HEK293 (cell line): ENCODE data around the gene LRRC4C.

Experiments
- CTCF ChIA-PET: fragments of 350-600 bp; formaldehyde crosslinking; extraction: SDS; loops from one replicate; lab custom pipeline; 2021; ENCODE audit warnings: antibody characterized with exemption; lab: Yijun Ruan, JAX
- POLR2A ChIA-PET: fragments of 300-600 bp; formaldehyde crosslinking; extraction: SDS; loops from one replicate; lab custom pipeline; 2020; ENCODE audit warnings: antibody characterized with exemption, inconsistent platforms; lab: Yijun Ruan, JAX
- H3K27ac ChIP-seq: fragments of 200-500 bp; sonication (Bioruptor generic); 2 replicates; pipeline ENCODE4 v1.5.1; 2014; ENCODE audit warnings: low read depth, low read length, control low read depth, inconsistent platforms; ENCODE audit errors: extremely low read depth
- H3K36me3 ChIP-seq, 2 experiments: fragments of 200-500 bp in 1 of 2; sonication (Bioruptor generic) in 1 of 2; 1 replicate in 1 of 2; 2 replicates in 1 of 2; pipeline ENCODE4 v1.5.1; 2014 to 2017; ENCODE audit warnings: inconsistent platforms in 2 of 2, low read length in 2 of 2; ENCODE audit not compliant: control insufficient read depth in 2 of 2, insufficient read depth in 1 of 2
- H3K4me1 ChIP-seq: fragments of 200-500 bp; sonication (Bioruptor generic); 2 replicates; pipeline ENCODE4 v1.5.1; 2014; ENCODE audit warnings: mild to moderate bottlenecking, low read length, inconsistent platforms; ENCODE audit not compliant: control insufficient read depth, insufficient read depth
- H3K4me3 ChIP-seq: 2 replicates; pipeline ENCODE4 v1.5.1; 2011; ENCODE audit warnings: low read depth, mild to moderate bottlenecking, control low read depth, low read length, moderate library complexity
- H3K9me3 ChIP-seq: fragments of 200-500 bp; sonication (Bioruptor generic); 2 replicates; pipeline ENCODE4 v1.5.1; 2014; ENCODE audit warnings: low read depth, low read length, inconsistent platforms; ENCODE audit not compliant: control insufficient read depth, insufficient read depth
- HOXA7 ChIP-seq: sonication (generic); formaldehyde crosslinking; IDR thresholded peaks from 2 replicates; pipeline ENCODE4 v1.8.1; 2022; ENCODE audit warnings: missing genetic modification reagents, borderline replicate concordance
- IKZF3 ChIP-seq: fragments of 450-650 bp; IDR thresholded peaks from 2 replicates; pipeline ENCODE4 v1.5.0; 2018; ENCODE audit warnings: missing biosample characterization, mild to moderate bottlenecking, missing genetic modification characterization, moderate library complexity
- KLF8 ChIP-seq: fragments of 450-650 bp; formaldehyde crosslinking; IDR thresholded peaks from 2 replicates; pipeline ENCODE4 v1.5.1; 2016; ENCODE audit warnings: missing biosample characterization, missing genetic modification characterization
- OVOL3 ChIP-seq: fragments of 450-650 bp; formaldehyde crosslinking; IDR thresholded peaks from 2 replicates; pipeline ENCODE4 v1.5.1; 2016; ENCODE audit warnings: missing biosample characterization, missing genetic modification characterization
- REST ChIP-seq: fragments of 450-650 bp; formaldehyde crosslinking; IDR thresholded peaks from 2 replicates; pipeline ENCODE4 v1.5.1; 2016; ENCODE audit warnings: missing biosample characterization, missing genetic modification characterization
- TSHZ1 ChIP-seq: fragments of 450-650 bp; formaldehyde crosslinking; IDR thresholded peaks from 2 replicates; pipeline ENCODE4 v1.5.1; 2016; ENCODE audit warnings: missing biosample characterization, missing genetic modification characterization, borderline replicate concordance
- WT1 ChIP-seq: fragments of 450-650 bp; formaldehyde crosslinking; IDR thresholded peaks from 2 replicates; pipeline ENCODE4 v1.5.1; 2016; ENCODE audit warnings: missing biosample characterization, missing genetic modification characterization
- ZBTB26 ChIP-seq: fragments of 450-650 bp; formaldehyde crosslinking; optimal IDR thresholded peaks from 2 replicates; pipeline ENCODE3; 2016; ENCODE audit warnings: missing biosample characterization, mild to moderate bottlenecking, missing genetic modification characterization
- ZBTB44 ChIP-seq: fragments of 450-650 bp; IDR thresholded peaks from 2 replicates; pipeline ENCODE4 v1.5.1; 2018; ENCODE audit warnings: missing biosample characterization, mild to moderate bottlenecking, missing genetic modification characterization
- ZBTB48 ChIP-seq: fragments of 450-650 bp; formaldehyde crosslinking; IDR thresholded peaks from 2 replicates; pipeline ENCODE4 v1.5.1; 2016; ENCODE audit warnings: missing biosample characterization, missing genetic modification characterization
- ZFP37 ChIP-seq: fragments of 450-650 bp; formaldehyde crosslinking; IDR thresholded peaks from 2 replicates; pipeline ENCODE4 v1.5.1; 2016; ENCODE audit warnings: missing biosample characterization, missing genetic modification characterization
- ZNF132 ChIP-seq: fragments of 450-650 bp; formaldehyde crosslinking; IDR thresholded peaks from 2 replicates; pipeline ENCODE4 v1.5.1; 2017; ENCODE audit warnings: missing biosample characterization, missing genetic modification characterization, borderline replicate concordance
- ZNF133 ChIP-seq: fragments of 450-650 bp; formaldehyde crosslinking; IDR thresholded peaks from 2 replicates; pipeline ENCODE4 v1.5.1; 2016; ENCODE audit warnings: missing biosample characterization, missing genetic modification characterization
- ZNF184 ChIP-seq: fragments of 450-650 bp; IDR thresholded peaks from 2 replicates; pipeline ENCODE4 v1.5.1; 2018; ENCODE audit warnings: missing biosample characterization, mild to moderate bottlenecking, missing genetic modification characterization
- ZNF202 ChIP-seq: fragments of 450-650 bp; formaldehyde crosslinking; IDR thresholded peaks from 2 replicates; pipeline ENCODE4 v1.5.1; 2016; ENCODE audit warnings: missing biosample characterization, missing genetic modification characterization, borderline replicate concordance
- ZNF280D ChIP-seq: fragments of 450-650 bp; formaldehyde crosslinking; IDR thresholded peaks from 2 replicates; pipeline ENCODE4 v1.5.1; 2016; ENCODE audit warnings: missing biosample characterization, missing genetic modification characterization
- ZNF514 ChIP-seq: fragments of 450-650 bp; formaldehyde crosslinking; IDR thresholded peaks from 2 replicates; pipeline ENCODE4 v1.5.1; 2016; ENCODE audit warnings: missing biosample characterization, missing genetic modification characterization
- ZNF549 ChIP-seq: fragments of 450-650 bp; IDR thresholded peaks from 2 replicates; pipeline ENCODE4 v1.5.1; 2018; ENCODE audit warnings: missing biosample characterization, missing genetic modification characterization, mild to moderate bottlenecking, inconsistent platforms, moderate library complexity
- ZNF645 ChIP-seq: fragments of 450-650 bp; formaldehyde crosslinking; IDR thresholded peaks from 2 replicates; pipeline ENCODE4; 2016; ENCODE audit warnings: missing biosample characterization, missing genetic modification characterization

The LRRC4C gene

GRCh38 chr11:40825201-40825834 is 634.1 kb downstream of the LRRC4C start:
- TF ChIP-seq TSHZ1 (no peak), HOXA7 (CRISPR knock-in tag) (no peak), IKZF3 (tag by site-specific recombination) (no peak), ZNF280D (tag by site-specific recombination) (no peak), ZNF184 (tag by site-specific recombination) (no peak), REST (tag by site-specific recombination) (no peak)
- H3K4me3 ChIP-seq = no peak overlapping the region
- no peaks in the 10 kb centered on the region for H3K36me3 ChIP-seq
- no peaks in the 10 kb centered on the region for H3K4me1 ChIP-seq
- POLR2A ChIA-PET = no interaction called here
- CTCF ChIA-PET = no interaction called here
- no peaks in the 10 kb centered on the region for H3K9me3 ChIP-seq
- no peak overlapping the region for H3K27ac ChIP-seq

- Histone ChIP-seq H3K9me3 (no peaks in the 10 kb centered on the region), H3K36me3 (no peaks in the 10 kb centered on the region), H3K4me1 (no peaks in the 10 kb centered on the region), H3K4me3 (no peak overlapping the region), H3K27ac (no peak overlapping the region)
- ChIA-PET POLR2A (no interaction called here), CTCF (no interaction called here)
- TF ChIP-seq ZBTB48 (tag by site-specific recombination) (no peak), ZNF645 (tag by site-specific recombination) (no peak), ZBTB26 (tag by site-specific recombination) (no peak), ZBTB44 (tag by site-specific recombination) (no peak), ZFP37 (tag by site-specific recombination) (no peak), KLF8 (no peak), ZNF133 (no peak), ZNF132 (no peak), WT1 (no peak), OVOL3 (tag by site-specific recombination) (no peak), ZNF549 (no peak), ZNF202 (tag by site-specific recombination) (no peak), ZNF514 (tag by site-specific recombination) (no peak)
These were observed 640.2 kb downstream of the LRRC4C start for GRCh38 chr11:40819230-40819629.
